Uterus (tissue), 2 donors: Measurements from ENCODE around the gene MPP4.

Experiments
- POLR2A ChIP-seq, 2 donors: fragments of 450-650 bp; IDR thresholded peaks; one replicate each; pipeline ENCODE4 v1.6.1; 2016; ENCODE audit warnings: antibody characterized with exemption in 2 of 2, mild to moderate bottlenecking in 1 of 2, moderate library complexity in 1 of 2
- TF ChIP-seq, protein P1 (sequence below), 4 experiments: fragments of 200-600 bp in 2 of 4; fragments of 450-650 bp in 2 of 4; sonication (generic) in 2 of 4; IDR thresholded peaks; one replicate each; pipeline ENCODE4 v1.5.1; 2016 to 2019; ENCODE audit warnings: antibody characterized with exemption in 4 of 4, mild to moderate bottlenecking in 2 of 4, moderate library complexity in 1 of 4

DNA sequence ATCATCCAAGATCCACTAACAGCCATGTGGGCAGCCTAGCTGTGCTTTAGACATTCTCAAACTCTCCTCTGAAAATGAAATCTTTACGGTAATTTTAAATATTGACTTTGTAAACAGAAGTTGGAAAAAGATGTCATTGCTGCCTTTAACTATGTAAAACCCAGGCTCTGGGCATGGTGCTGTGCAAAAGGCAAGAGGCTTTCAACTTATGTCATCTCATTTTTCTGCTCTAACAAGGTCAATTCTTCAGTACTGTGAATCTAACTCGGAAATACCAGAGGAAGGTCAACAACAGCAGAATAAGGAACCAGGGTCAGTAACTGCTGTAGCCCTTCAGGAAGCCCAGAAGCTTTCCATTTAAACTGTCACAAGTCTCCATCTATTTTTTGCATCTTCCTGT, 37.0 kb upstream of the MPP4 start:
- no peak for TF ChIP-seq POLR2A (IDR thresholded peaks at IDR 0.05)
- TF ChIP-seq, protein P1, sequence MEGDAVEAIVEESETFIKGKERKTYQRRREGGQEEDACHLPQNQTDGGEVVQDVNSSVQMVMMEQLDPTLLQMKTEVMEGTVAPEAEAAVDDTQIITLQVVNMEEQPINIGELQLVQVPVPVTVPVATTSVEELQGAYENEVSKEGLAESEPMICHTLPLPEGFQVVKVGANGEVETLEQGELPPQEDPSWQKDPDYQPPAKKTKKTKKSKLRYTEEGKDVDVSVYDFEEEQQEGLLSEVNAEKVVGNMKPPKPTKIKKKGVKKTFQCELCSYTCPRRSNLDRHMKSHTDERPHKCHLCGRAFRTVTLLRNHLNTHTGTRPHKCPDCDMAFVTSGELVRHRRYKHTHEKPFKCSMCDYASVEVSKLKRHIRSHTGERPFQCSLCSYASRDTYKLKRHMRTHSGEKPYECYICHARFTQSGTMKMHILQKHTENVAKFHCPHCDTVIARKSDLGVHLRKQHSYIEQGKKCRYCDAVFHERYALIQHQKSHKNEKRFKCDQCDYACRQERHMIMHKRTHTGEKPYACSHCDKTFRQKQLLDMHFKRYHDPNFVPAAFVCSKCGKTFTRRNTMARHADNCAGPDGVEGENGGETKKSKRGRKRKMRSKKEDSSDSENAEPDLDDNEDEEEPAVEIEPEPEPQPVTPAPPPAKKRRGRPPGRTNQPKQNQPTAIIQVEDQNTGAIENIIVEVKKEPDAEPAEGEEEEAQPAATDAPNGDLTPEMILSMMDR (IDR thresholded peaks at IDR 0.05) = no peak
